DND-41 (cell line): ENCODE results near the gene PIEZO2.

ENCODE experiments used
- CTCF ChIP-seq: IDR thresholded peaks from 2 replicates; pipeline ENCODE4 v1.5.1; 2012; ENCODE audit warnings: borderline replicate concordance, low read length, moderate library complexity, mild to moderate bottlenecking; ENCODE audit not compliant: poor library complexity, severe bottlenecking; ENCODE audit errors: extremely low read depth
- EZH2 ChIP-seq: IDR thresholded peaks from 3 replicates; pipeline ENCODE4 v1.6.1; 2012; ENCODE audit warnings: borderline replicate concordance, low read depth, mild to moderate bottlenecking, moderate library complexity, low read length, inconsistent platforms; ENCODE audit not compliant: severe bottlenecking

GRCh38 chr18:10804126-10804525 lies 345.2 kb downstream of the PIEZO2 start:
- no peak for TF ChIP-seq CTCF
- TF ChIP-seq EZH2: no peak
